Activated CD8-positive, alpha-beta T cell treated with anti-CD3 and anti-CD28 coated beads for 36 hours (primary cell): ENCODE results near the gene ZMYND8. TPM values are rescaled to one million over a fixed set of nuclear protein-coding genes. Genes with fewer than 3 reads are reported as not detected.
A peak's percentile ranks its signal among the peaks of the same experiment; 100 is the strongest.

Source experiments
- ATAC-seq: fragments of 200-7000 bp; cut with Tn5 transposase; one replicate; pipeline ENCODE4 v1.10.0; 2021; ENCODE audit warnings: mild to moderate bottlenecking, moderate library complexity
- CTCF ChIA-PET: fragments of 350-600 bp; sonication (Branson Sonifier 250); formaldehyde crosslinking; loops from one replicate; lab custom pipeline; 2021; ENCODE audit warnings: antibody characterized with exemption; lab: Charles Lee
- POLR2A ChIA-PET: fragments of 350-600 bp; sonication (Branson Sonifier 250); formaldehyde crosslinking; loops from one replicate; lab custom pipeline; 2021; ENCODE audit warnings: antibody characterized with exemption; lab: Charles Lee
- DNase-seq: peaks from one replicate; pipeline ENCODE4 v3.0.0-alpha.2; 2020
- H3K27ac Mint-ChIP-seq: one replicate; pipeline ENCODE4 v1.8.0; 2021; ENCODE audit warnings: mild to moderate bottlenecking, mixed read lengths
- H3K27me3 Mint-ChIP-seq: one replicate; pipeline ENCODE4 v1.8.0; 2021; ENCODE audit warnings: mixed read lengths
- H3K36me3 Mint-ChIP-seq: one replicate; pipeline ENCODE4 v1.8.0; 2021; ENCODE audit warnings: low read depth, mixed read lengths
- H3K4me1 Mint-ChIP-seq: one replicate; pipeline ENCODE4 v1.8.0; 2021; ENCODE audit warnings: low read depth, mixed read lengths
- H3K4me3 Mint-ChIP-seq: one replicate; pipeline ENCODE4 v1.8.0; 2021; ENCODE audit warnings: mild to moderate bottlenecking, moderate library complexity, mixed read lengths
- H3K9me3 Mint-ChIP-seq: one replicate; pipeline ENCODE4 v1.8.0; 2021; ENCODE audit warnings: mixed read lengths
- intact Hi-C: fragments of 100-400 bp; cut with micrococcal nuclease; formaldehyde crosslinking; loops from one replicate; pipeline ENCODE4 v1.10.0; 2022
- total RNA-seq, 2 experiments: library from RNA; stranded (reverse); gene quantifications; one replicate each; pipeline ENCODE4 v1.2.3, GENCODE V29; 2021
- TF ChIP-seq, protein P1 (sequence below): fragments of 200-600 bp; IDR thresholded peaks from one replicate; pipeline ENCODE4 v1.8.0; 2022; ENCODE audit warnings: antibody characterized with exemption, mild to moderate bottlenecking

ZMYND8 gene
- total RNA-seq, 2 experiments from 2014 or later: 31.9 to 33.4 TPM

DNA sequence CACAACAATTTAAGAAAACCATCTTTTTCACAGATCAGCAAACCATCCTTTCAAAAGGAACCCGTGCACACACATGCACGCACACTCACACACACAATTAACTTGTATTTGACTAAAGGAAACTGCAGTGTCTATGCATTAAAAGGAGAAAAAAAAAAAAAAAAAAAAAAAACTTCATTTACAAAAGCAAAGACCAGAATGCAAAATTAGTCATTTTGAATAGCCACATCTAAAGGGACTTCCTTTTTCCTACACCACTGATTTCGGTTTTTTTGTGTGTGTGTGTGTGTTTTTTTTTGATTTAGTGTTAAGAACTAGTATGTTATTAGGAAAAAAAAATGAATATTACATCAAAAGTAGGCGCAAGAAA is 6.3 kb downstream of the ZMYND8 start:
- H3K27ac Mint-ChIP-seq: no peak overlapping the region
- TF ChIP-seq, protein P1, sequence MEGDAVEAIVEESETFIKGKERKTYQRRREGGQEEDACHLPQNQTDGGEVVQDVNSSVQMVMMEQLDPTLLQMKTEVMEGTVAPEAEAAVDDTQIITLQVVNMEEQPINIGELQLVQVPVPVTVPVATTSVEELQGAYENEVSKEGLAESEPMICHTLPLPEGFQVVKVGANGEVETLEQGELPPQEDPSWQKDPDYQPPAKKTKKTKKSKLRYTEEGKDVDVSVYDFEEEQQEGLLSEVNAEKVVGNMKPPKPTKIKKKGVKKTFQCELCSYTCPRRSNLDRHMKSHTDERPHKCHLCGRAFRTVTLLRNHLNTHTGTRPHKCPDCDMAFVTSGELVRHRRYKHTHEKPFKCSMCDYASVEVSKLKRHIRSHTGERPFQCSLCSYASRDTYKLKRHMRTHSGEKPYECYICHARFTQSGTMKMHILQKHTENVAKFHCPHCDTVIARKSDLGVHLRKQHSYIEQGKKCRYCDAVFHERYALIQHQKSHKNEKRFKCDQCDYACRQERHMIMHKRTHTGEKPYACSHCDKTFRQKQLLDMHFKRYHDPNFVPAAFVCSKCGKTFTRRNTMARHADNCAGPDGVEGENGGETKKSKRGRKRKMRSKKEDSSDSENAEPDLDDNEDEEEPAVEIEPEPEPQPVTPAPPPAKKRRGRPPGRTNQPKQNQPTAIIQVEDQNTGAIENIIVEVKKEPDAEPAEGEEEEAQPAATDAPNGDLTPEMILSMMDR: no peak
- CTCF ChIA-PET: interaction anchor here (1.7 to 13.7 kb wide), 3 partner anchors 33 to 77 kb away, joined by 5 to 151 read pairs (median 12); no protein-coding TSS in a partner anchor
- intact Hi-C loops: loop anchor here (5.0 kb wide), 1 partner anchor 33 kb away; no protein-coding TSS in a partner anchor
- DNase-seq (no peak), ATAC-seq (peak; percentile 18)
- H3K4me1 Mint-ChIP-seq: peaks cover 20% of the 10 kb centered on the region
- H3K36me3 Mint-ChIP-seq: peaks cover 56% of the 10 kb centered on the region
- POLR2A ChIA-PET: interaction anchor here (0.7 to 0.9 kb wide), 2 partner anchors 9 to 19 kb away, joined by 3 read pairs; no protein-coding TSS in a partner anchor
- no peaks in the 10 kb centered on the region for H3K9me3 Mint-ChIP-seq
- H3K4me3 Mint-ChIP-seq: no peak overlapping the region
- no peaks in the 10 kb centered on the region for H3K27me3 Mint-ChIP-seq

DNA sequence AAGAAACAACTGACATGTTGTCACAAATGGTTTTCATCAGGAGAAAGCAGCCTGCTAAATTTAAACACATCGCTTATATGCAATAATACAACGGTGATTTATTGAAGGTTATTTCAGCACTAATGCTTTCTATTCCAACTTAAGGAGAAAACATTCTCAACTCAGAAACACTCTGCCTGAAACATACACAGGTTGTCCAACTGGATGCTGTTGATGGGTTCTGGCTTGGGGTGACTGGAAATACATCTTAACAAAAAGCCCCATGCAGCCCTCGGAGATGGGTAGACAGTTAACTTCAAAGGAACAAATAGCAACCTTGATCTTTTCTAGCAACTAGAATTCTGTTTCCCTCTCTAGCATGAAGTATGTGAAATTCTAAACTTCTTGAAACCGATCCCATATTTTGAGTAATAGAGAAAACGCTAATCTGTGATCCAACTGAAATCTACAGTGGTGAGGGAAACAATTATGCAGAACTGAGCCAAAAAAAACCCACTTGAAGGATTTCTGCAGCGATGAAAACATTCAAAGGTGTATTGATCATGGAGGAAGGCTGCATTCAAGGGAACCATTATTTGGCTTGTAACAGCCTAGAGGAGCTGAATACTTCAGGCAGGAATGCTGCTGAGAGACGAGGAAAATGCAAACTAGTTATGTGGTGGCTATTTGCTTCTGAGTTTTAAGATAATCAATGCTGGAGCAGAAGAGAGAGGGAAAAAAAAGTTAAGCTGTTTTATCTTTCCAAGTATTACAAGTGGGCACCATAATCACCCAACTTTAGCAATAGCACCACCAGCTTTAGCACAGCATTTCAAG is 6.9 kb downstream of the ZMYND8 start:
- no peaks in the 10 kb centered on the region for H3K27me3 Mint-ChIP-seq
- CTCF ChIA-PET: interaction anchor here (1.7 to 13.7 kb wide), 3 partner anchors 33 to 77 kb away, joined by 5 to 151 read pairs (median 12); no protein-coding TSS in a partner anchor
- peaks cover 52% of the 10 kb centered on the region for H3K36me3 Mint-ChIP-seq
- ATAC-seq: no peak
- DNase-seq: no peak
- intact Hi-C loops: loop anchor here (5.0 kb wide), 1 partner anchor 32 kb away; no protein-coding TSS in a partner anchor
- TF ChIP-seq, protein P1: no peak
- H3K4me3 Mint-ChIP-seq: no peak overlapping the region
- POLR2A ChIA-PET: interaction anchor here (0.7 kb wide), 1 partner anchor 18 kb away, joined by 3 read pairs; no protein-coding TSS in a partner anchor
- H3K27ac Mint-ChIP-seq: no peak overlapping the region
- no peaks in the 10 kb centered on the region for H3K9me3 Mint-ChIP-seq
- peaks cover 16% of the 10 kb centered on the region for H3K4me1 Mint-ChIP-seq

DNA sequence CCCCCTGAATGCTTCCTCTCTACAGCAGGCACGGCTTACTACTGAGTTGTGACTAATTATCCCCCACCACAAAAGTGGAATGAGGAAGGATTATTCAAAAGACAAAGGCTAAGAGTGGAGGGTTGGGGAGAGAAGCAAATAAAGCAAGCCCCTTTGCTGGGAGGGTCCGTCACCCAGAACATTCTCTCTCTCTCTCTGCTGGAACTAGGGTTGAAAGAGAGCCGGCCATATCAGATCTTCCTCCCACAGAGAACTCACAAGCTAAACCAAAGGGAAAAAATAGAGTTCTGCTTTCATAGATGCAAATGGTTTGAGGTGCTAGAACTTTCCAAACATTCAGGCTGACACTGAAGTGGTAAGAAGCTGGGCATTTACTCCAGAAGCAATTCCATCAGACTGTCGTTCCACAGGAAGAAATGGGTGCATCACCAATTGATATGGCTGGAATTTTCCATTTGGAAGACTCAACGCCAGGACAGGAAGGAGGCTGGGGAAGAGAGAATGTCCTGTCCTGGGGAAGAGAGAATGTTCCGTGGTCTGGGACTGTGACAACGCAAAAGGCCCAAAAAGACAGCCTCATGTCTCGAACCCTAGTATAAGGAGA is 7.9 kb downstream of the ZMYND8 start:
- Mint-ChIP-seq H3K36me3 (peaks cover 49% of the 10 kb centered on the region), H3K27me3 (no peaks in the 10 kb centered on the region), H3K4me3 (no peak overlapping the region), H3K4me1 (peaks cover 11% of the 10 kb centered on the region), H3K27ac (no peak overlapping the region), H3K9me3 (no peaks in the 10 kb centered on the region)
- ChIA-PET POLR2A (interaction anchor here (1.5 to 1.8 kb wide), 2 partner anchors 8 to 19 kb away, joined by 6 read pairs; partner anchors contain the start of gene ZMYND8), CTCF (interaction anchor here (2.4 to 13.7 kb wide), 2 partner anchors 34 to 76 kb away, joined by 8 to 151 read pairs; no protein-coding TSS in a partner anchor)
- DNase-seq (no peak), ATAC-seq (no peak)
- intact Hi-C loops: no loop called here
- TF ChIP-seq, protein P1: no peak

DNA sequence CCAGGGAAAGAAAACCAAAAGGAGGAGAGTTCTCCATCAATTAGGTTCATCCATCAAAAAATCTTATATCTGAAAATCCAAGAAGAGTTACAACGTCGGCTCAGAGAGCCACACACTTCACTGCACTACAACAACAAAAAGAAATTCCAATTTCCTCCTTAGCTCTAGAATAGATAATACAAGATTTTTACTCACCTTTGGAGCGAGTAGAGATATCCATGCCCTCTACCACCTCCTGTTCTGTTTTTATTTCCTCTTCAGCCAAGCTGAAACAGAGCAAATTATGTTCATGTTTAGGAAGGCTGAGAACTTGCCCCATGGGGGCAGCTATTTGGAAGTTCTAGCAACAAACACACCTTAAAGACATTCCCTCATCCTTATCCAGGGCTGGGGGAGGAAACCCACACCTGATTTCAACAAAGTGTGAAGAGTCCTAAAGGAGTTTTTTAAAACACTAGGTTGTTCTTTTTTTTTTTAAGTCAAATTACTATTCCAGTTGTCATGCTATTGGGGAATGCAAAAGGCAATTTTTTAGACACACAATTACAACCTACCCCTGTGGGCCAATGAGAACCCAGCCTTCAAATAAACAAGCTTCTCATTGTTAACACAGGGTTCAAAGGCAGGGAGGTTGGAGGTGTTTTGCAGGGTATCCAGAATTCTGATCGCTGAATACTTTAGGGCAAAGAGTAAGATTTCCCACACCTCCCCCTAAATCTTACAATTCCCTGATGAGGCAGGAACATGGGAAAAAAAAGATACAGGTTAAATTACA is 8.7 kb downstream of the ZMYND8 start:
- ChIA-PET CTCF (interaction anchor here (1.1 to 13.7 kb wide), 4 partner anchors 8 to 75 kb away, joined by 3 to 151 read pairs (median 8); partner anchors contain the start of gene ZMYND8), POLR2A (interaction anchor here (0.7 to 1.8 kb wide), 4 partner anchors 9 to 129 kb away, joined by 3 to 6 read pairs (median 4); partner anchors contain the start of gene ZMYND8)
- intact Hi-C loops: no loop called here
- Mint-ChIP-seq H3K4me1 (peaks cover 8% of the 10 kb centered on the region), H3K9me3 (no peaks in the 10 kb centered on the region), H3K27ac (peak overlapping the region; percentile 40), H3K4me3 (no peak overlapping the region), H3K36me3 (peaks cover 49% of the 10 kb centered on the region), H3K27me3 (no peaks in the 10 kb centered on the region)
- no peak for DNase-seq
- TF ChIP-seq, protein P1: no peak
- no peak for ATAC-seq
